Right atrium auricular region (tissue), 2 donors: ENCODE results near the gene SDSL. TPM values are rescaled to one million over a fixed set of nuclear protein-coding genes. Genes with fewer than 3 reads are reported as not detected.

Experiments used
- DNase-seq: peaks from one replicate; pipeline ENCODE4 v3.0.0-alpha.2; 2019; ENCODE audit warnings: low spot score
- H3K27ac ChIP-seq, 2 donors: fragments of 200-600 bp; sonication (generic); 1 replicate in 1 of 2; 2 replicates in 1 of 2; pipeline ENCODE4 v1.5.1; 2016 to 2019
- H3K27me3 ChIP-seq, 2 donors: fragments of 200-600 bp; sonication (generic); one replicate each; pipeline versions ENCODE4 v1.5.1 to v1.6.0; 2017 to 2019
- H3K36me3 ChIP-seq: fragments of 200-600 bp; sonication (generic); one replicate; pipeline ENCODE4 v1.5.1; 2016
- H3K4me1 ChIP-seq, 2 donors: fragments of 200-600 bp; sonication (generic); one replicate each; pipeline versions ENCODE4 v1.5.1 to v1.6.0; 2017 to 2019
- H3K4me3 ChIP-seq, 2 donors: fragments of 200-600 bp; sonication (generic); 1 replicate in 1 of 2; 2 replicates in 1 of 2; pipeline ENCODE4 v1.5.1; 2017 to 2019; ENCODE audit warnings: mild to moderate bottlenecking in 1 of 2, moderate library complexity in 1 of 2
- H3K9me3 ChIP-seq, 2 donors: fragments of 200-600 bp; sonication (generic); one replicate each; pipeline ENCODE4 v1.5.1; 2019
- CTCF ChIP-seq, 2 donors: fragments of 200-600 bp; sonication (generic); IDR thresholded peaks; one replicate each; pipeline ENCODE4 v1.5.1; 2019; ENCODE audit warnings: antibody characterized with exemption in 2 of 2
- total RNA-seq, 2 donors: library from RNA; depleted of rRNA; stranded (reverse); fragments of >200 nt; gene quantifications; one replicate each; pipeline ENCODE4 v1.1.0, GENCODE V29; 2016

SDSL gene
- total RNA-seq, 2 donors from 2014 or later: 2.8 to 5.5 TPM

GRCh38 chr12:113469224-113469948 lies 47.2 kb downstream of the SDSL start:
- no peak overlapping the region for H3K4me3 ChIP-seq
- no peaks in the 10 kb centered on the region for H3K36me3 ChIP-seq
- no peak for DNase-seq
- peaks cover 0 to 36% of the 10 kb centered on the region in 2 donors for H3K4me1 ChIP-seq
- no peaks in the 10 kb centered on the region for H3K9me3 ChIP-seq
- peaks cover 35 to 73% of the 10 kb centered on the region in 2 donors for H3K27me3 ChIP-seq
- H3K27ac ChIP-seq: no peak overlapping the region
- no peak for TF ChIP-seq CTCF (IDR thresholded peaks at IDR 0.05)

GRCh38 chr12:113469949-113470743 lies 48.0 kb downstream of the SDSL start:
- no peak overlapping the region for H3K4me3 ChIP-seq
- H3K4me1 ChIP-seq: peaks cover 0 to 29% of the 10 kb centered on the region in 2 donors
- peaks cover 36 to 70% of the 10 kb centered on the region in 2 donors for H3K27me3 ChIP-seq
- no peaks in the 10 kb centered on the region for H3K9me3 ChIP-seq
- no peak for TF ChIP-seq CTCF (IDR thresholded peaks at IDR 0.05)
- no peak overlapping the region for H3K27ac ChIP-seq
- H3K36me3 ChIP-seq: no peaks in the 10 kb centered on the region
- DNase-seq: no peak

GRCh38 chr12:113470871-113471618 lies 48.9 kb downstream of the SDSL start:
- H3K36me3 ChIP-seq: no peaks in the 10 kb centered on the region
- H3K4me3 ChIP-seq: no peak overlapping the region
- no peak for TF ChIP-seq CTCF (IDR thresholded peaks at IDR 0.05)
- peaks cover 32 to 66% of the 10 kb centered on the region in 2 donors for H3K27me3 ChIP-seq
- H3K9me3 ChIP-seq: no peaks in the 10 kb centered on the region
- H3K4me1 ChIP-seq: peaks cover 0 to 20% of the 10 kb centered on the region in 2 donors
- DNase-seq: no peak
- no peak overlapping the region for H3K27ac ChIP-seq

- no peak for DNase-seq
- Histone ChIP-seq H3K27me3 (peaks cover 34 to 59% of the 10 kb centered on the region in 2 donors), H3K36me3 (no peaks in the 10 kb centered on the region), H3K27ac (no peak within 1 kb of the TSS), H3K4me1 (peaks cover 0 to 19% of the 10 kb centered on the region in 2 donors), H3K4me3 (no peak within 1 kb of the TSS), H3K9me3 (no peaks in the 10 kb centered on the region)
- no peak for TF ChIP-seq CTCF (IDR thresholded peaks at IDR 0.05)
Observed at GRCh38 chr12:113471619-113472171, 49.5 kb downstream of the SDSL start, which contains the start of gene LHX5. Gene LHX5 (minus strand): TSS chr12:113471871. CDS start chr12:113471498, 373 bp downstream.
